ENCODE data around the gene RAB33A.

The RAB33A gene

DNA sequence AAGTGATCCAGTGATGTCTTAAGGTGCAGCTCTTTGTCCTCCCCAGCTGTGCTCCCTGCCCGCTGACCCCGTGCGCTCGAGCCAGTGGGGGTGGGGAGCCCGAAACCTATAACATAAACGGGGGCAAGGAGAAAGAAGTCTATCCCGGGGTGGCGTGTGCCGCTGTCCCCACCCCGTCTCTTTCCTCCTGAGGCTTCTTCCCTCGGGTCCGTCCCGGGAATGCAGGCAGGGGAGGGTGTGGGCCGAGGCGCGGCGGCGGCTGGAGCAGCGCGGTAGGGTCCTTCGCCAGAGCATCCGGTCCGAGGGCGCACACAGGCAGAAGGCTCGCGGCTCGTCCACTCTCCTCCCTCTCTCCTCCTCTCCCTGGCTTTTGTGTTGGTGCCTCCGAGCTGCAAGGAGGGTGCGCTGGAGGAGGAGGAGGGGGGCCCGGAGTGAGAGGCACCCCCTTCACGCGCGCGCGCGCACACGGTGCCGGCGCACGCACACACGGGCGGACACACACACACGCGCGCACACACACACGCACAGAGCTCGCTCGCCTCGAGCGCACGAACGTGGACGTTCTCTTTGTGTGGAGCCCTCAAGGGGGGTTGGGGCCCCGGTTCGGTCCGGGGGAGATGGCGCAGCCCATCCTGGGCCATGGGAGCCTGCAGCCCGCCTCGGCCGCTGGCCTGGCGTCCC, at the start of gene RAB33A:
TSS of gene RAB33A (plus strand) at position 517 of the 681 bp plus-strand sequence. CDS start at position 618, 101 bp downstream.
- DNase-seq (ENCODE audit: low spot score), result no peak

DNA sequence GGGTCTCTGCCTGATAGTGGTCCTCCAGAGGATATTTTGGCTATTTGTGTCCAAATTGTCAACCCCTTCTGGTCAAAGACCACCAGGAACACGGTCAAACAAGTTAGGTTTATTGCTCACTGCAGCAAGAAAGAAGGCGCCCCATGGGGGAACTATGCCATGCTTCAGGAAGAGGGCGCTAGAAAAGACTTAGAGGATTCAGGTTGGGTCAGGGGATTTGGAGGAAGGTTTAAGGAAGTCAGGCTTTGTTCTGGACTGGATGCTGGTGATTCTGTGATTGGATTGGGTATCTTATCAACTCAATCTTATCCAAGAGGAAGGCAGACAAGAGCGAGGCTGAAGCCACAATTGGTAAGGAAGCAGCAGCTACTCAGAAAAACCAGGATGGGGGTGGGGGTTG, 47.2 kb upstream of the RAB33A start:
- DNase-seq (ENCODE audit: low spot score), result no peak

DNA sequence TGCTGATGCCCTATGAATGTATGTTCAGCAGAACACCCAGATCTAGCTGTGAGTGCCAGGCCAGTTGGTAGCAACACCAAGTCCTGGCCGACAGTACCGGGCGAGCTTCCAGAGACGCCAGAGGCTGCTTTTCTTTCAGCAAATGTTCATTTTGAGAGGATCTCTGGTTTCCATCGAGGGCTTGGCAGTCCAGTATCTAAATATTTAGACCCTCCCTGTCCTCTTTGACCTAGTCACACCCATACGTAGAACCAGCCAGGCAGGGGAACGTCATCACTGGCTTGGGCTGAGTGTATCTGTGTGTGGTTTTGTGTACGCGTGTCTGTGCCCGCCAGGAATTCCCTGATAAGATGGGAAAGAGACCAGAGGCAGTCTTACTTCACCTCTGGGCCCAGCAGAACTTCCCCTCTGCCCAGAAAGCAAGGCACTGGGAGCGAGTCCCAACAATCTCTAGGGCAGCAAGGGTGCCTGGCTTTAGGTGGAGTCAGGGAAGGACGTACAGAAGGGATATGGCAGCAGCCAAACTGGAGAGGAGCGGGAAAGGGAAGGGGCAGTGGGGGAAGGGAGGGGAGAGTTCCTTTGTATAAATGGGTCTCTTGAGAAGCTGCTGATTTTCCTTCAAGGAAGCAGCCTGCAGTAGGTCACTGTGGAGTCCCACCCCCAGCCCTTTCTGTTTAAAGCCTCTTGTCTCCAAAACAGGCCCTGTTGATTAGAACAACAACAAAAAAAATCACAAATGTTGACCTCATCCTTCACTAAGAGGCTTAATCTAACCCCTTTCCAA, 46.5 kb upstream of the RAB33A start:
- no peak for DNase-seq (ENCODE audit: low spot score)

DNA sequence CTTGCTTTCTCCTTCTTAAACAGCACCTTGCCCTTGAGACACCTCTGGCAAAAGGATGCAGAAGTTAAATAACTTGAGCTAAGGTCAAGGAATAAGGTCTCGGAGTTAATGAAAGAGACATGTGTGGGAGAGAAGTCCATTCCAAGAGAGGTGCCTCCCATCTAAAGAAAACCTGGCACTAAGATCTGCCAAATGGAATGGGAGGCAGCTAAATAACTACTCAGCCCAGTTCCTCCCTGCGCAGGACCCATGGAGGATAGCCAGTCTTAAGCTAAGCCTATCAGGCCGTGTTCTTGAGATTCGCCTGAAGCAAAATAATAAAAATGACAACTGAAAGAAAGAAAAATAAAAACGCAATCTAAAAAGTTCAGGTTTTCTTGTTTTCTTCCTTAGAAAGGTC, 40.8 kb upstream of the RAB33A start:
- DNase-seq (ENCODE audit: low spot score), result no peak

DNA sequence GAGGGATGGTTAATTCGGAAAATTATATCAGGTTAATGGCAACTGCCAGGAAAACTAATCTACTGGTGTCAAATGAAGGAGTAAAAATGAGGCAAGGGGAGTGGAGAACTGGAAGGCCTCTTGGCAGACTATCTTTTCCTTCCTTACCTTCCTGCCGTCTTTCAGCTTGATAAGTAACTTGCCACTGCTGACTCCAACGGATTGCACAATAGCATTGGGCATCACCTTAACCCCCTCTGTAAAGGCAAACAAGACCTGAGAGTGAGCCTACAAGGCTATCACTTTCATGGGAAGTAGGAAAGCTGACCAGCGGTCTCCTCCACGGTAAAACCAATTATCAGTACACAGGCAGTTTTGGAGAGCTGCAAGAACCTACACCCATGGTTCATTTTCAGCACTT, 35.3 kb upstream of the RAB33A start:
- no peak for DNase-seq (ENCODE audit: low spot score)

- DNase-seq (ENCODE audit: low spot score), result no peak
Observed at GRCh38 chrX:130136961-130137360, 34.8 kb upstream of the RAB33A start.

DNA sequence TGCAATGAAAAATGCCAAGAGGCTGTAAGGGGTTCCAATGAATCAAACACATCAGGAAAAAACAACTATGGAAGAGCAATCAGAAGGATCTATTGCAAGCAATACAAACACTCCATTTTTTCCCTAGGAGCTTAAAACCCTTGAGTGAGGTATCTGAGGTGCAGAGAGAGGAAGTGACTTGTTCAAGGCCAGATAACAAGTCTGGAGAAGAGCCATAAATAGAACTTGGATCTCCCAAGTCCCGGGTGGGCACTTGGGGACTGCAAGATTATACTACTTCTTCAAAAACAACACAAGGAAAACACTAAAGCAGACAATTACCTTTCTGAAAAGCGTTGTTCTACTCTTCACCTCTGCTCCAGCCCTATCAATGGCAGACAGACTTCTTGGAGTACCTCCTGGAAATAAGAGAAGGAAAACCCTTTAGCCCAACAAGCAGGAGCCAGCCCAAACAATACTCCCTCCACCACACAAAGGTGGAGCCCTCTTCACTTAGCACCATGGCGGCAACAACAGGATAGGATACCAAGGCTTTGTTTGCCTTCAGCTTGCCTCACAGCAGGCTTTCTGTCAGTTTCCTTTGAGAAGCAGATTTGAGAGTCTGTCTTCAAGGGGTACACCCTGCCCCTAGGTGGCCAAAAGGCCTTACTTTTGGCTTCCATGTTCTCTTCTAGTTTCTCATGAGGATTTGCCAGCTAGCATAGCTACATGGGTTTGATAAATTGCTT, 32.1 kb upstream of the RAB33A start:
- no peak for DNase-seq (ENCODE audit: low spot score)

- no peak for DNase-seq (ENCODE audit: low spot score)
Observed at GRCh38 chrX:130144509-130144908, 27.3 kb upstream of the RAB33A start.

- no peak for DNase-seq (ENCODE audit: low spot score)
Observed at GRCh38 chrX:130145123-130145522, 26.6 kb upstream of the RAB33A start.

GRCh38 chrX:130147631-130148030, 24.1 kb upstream of the RAB33A start:
- no peak for DNase-seq (ENCODE audit: low spot score)

DNA sequence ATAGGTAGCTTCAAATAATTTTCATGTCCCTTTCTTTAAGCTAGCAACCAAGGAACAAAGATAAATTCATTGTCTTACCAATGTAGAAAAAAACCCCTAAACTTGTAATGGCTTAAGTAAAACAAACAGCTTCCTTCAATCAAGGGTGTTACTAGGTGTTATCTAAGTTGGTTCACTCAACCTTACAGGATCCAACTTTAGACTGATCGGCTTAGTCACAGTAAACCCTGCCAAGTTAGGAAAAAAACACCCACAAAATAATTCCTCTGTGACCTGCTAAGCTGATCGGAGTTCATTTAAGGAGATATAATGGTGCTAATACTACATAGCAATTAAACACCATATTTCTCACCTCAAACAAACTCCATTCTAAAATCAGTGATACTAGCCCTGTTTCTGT, 16.2 kb upstream of the RAB33A start:
- DNase-seq (ENCODE audit: low spot score), result no peak

DNA sequence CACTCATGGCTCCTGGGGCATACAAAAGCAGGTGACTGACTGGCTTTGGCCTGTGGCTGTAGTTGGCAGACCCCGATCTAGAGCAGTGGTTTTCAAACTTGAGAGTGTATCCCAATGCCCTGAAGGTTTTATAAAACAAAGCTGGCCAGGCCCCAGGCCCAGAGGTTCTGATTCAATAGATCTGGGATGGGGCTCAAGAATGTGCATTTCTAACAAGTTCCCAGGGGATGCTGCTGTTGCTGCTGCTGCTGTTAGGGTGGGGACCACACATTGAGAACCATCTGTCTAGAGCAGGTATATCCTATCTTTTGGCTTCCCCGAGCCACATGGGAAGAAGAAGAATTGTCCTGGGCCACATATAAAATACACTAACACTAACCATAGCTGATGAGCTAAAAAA, 13.5 kb upstream of the RAB33A start:
- no peak for DNase-seq (ENCODE audit: low spot score)

GRCh38 chrX:130159776-130160175, 12.0 kb upstream of the RAB33A start:
- DNase-seq (ENCODE audit: low spot score), result no peak

GRCh38 chrX:130162094-130162735, 9.5 kb upstream of the RAB33A start:
- no peak for DNase-seq (ENCODE audit: low spot score)

- DNase-seq (ENCODE audit: low spot score), result no peak
Observed at GRCh38 chrX:130163398-130163797, 8.4 kb upstream of the RAB33A start.

- peak; percentile 50 for DNase-seq (ENCODE audit: low spot score)
Observed at GRCh38 chrX:130165181-130165702, 6.5 kb upstream of the RAB33A start.

DNA sequence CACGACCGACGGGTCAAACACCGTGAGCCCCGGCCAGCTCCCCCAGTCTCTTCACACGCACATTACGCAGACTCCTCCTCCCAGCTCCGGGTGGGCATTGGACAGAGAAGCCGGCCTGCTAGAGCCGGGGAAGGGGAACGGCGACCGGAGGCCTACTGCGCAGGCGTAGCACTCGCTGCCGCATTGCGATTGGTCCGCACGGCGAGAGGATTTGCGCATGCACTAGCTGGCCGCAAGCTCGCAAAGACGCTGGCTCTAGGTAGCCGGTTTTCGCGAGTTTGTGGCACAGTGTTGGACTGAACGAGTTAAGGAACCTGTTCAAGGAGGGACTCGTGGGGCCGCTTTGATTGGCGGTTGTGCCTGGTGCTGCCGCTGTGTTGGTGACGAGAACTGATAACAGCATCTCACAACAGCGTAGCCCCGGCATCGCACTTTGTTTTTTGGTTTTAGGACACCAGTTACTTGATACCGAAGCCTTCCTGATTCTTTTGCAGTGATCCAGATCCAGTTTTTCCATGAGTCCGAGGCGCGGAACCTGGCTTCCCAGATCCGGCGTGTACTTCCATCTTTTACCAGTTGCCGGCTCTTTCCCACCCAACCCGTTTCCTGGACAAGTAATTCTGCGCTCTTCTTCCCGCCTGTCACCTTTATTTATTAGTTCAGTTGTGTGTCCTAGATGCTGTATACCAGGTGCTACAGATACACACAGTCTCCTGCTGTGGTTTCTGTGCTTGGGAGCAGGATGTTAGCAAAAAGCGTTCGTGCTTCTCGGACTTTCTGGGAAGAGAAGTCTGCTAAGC, 5.9 kb upstream of the RAB33A start, which contains the start of gene AIFM1:
TSS of gene AIFM1 (minus strand) at position 139 of the 800 bp plus-strand sequence. CDS start 185 bp downstream, outside the sequence.
- DNase-seq (ENCODE audit: low spot score), result peak; percentile 95

- no peak for DNase-seq (ENCODE audit: low spot score)
Observed at GRCh38 chrX:130166503-130166777, 5.3 kb upstream of the RAB33A start.

- no peak for DNase-seq (ENCODE audit: low spot score)
Observed at GRCh38 chrX:130167040-130167439, 4.7 kb upstream of the RAB33A start.

- DNase-seq (ENCODE audit: low spot score), result peak; percentile 73
Observed at GRCh38 chrX:130170752-130171445, 863 bp upstream of the RAB33A start.
